Effector CD8-positive, alpha-beta T cell (primary cell): ENCODE results near the gene TAT.
"Not testable (repeated sequence)": the region's sequence is repeated elsewhere in the genome, so short reads cannot be mapped to it uniquely, and the experiment has no call there.

Experiments used
- DNase-seq: peaks from one replicate; lab custom pipeline; 2025; lab: John Stamatoyannopoulos, UW
- total RNA-seq, 4 experiments: gene quantifications; one replicate each; lab custom pipeline; 2026; lab: John Stamatoyannopoulos, UW

TAT gene
- 0 reads per million in 4 experiments for total RNA-seq

DNA sequence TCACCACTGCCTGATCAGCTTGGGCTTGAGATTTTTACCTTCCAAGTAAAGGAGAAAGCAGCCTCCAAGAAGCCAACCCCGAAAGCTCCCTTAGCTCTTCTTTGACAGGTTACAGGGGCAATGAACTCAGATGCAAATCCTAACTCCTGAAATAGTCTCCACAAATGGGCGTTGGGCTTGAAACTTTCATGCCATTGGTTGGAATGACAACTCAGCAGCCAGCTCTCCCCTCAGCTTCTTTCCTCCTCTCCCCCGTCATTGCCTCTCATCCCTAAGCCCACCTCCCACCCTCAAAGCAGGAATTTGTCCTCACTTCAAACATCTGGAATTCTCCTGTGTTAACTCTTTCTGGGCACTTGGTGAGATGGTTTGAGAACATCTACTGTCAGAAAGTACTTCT, at the start of gene TAT:
Gene TAT, minus strand, starts transcription at position 122 of the 400 bp plus-strand sequence. CDS start 677 bp downstream, outside the sequence.
- DNase-seq = no peak

DNA sequence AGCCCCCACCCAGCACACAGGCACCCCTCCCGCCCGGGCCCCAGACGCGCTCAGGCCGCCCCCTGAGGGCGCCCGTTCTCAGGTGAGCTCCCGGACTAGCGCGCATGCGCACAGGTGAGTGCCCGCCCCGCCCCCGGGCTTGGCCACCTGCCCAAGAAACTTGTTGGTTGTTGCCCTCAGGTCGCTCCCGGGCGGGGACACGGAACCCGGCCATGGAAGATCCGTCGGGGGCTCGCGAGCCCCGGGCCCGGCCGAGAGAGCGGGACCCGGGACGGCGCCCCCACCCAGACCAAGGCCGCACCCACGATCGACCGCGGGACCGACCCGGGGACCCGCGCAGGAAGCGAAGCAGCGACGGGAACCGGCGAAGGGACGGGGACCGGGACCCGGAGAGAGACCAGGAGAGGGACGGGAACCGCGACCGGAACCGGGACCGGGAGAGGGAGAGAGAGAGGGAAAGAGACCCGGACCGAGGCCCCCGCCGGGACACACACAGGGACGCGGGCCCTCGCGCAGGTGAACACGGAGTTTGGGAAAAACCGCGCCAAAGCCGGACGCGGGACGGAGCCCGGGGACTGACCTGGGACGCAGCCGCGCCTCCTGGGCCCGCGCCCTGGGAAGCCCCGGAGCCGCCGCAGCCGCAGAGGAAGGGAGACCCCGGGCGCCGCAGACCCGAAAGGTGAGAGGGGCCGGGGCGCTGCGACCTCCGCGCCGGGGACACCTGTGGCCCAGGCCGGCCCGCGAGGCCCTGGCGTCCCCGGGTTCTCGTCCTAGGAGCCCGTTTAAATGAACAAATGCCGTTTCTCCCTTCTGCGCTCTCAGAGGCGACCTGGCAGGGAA, 49.3 kb upstream of the TAT start, which contains the start of gene MARVELD3:
Gene MARVELD3, plus strand, starts transcription at position 167 of the 840 bp plus-strand sequence. Its CDS starts 46 bp downstream, at position 213.
- no peak for DNase-seq

DNA sequence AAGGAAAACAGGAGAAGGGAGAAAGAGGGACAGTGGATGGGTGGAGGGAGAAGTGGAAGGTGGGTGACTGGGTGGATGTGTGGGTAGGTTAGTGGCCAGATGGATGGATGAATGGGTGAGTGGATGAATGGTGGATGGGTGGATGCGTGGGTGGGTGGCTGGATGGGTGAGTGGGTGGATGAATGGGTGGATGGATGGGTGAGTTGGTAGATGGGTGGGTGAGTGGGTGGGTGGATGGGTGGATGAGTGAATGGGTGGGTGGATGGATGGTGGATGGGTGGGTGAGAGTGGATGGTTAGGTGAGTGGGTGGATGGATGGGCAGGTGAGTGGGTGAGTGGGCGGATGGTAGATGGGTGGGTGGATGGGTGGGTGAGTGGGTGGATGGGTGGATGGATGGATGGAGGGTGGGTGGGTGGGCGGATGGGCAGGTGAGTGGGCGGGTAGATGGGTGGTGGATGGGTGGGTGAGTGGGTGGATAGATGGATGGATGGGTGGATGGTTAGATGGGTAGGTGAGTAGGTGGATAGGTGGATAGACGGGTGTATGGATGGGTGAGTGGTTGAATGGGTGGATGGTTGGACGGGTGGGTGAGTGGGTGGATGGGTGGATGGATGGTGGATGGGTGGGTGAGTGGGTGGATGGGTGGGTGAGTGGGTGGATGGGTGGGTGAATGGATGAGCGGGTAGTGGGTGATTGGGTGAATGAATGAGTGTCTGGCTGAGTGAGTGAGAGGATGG, 48.4 kb upstream of the TAT start:
- DNase-seq = no peak

DNA sequence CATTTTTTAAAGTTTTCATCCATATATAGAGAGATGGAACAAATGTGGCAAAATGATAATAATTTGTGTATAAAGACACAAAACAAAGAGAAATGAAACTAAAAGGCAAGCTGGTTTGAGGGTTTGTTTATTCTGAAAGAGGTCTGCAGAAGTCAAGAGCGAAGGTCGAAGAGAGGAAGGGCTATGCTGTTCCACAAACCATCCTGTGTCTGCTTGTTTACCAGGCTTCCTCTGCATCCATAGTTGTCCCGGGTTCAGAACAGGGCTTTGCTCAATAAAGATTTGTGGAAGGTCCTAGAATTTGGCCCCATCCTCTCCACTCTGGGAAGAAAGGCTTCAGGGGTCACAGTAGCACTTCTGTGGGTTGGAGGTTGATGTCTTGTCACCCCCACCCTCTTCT, 46.7 kb upstream of the TAT start:
- DNase-seq = no peak

DNA sequence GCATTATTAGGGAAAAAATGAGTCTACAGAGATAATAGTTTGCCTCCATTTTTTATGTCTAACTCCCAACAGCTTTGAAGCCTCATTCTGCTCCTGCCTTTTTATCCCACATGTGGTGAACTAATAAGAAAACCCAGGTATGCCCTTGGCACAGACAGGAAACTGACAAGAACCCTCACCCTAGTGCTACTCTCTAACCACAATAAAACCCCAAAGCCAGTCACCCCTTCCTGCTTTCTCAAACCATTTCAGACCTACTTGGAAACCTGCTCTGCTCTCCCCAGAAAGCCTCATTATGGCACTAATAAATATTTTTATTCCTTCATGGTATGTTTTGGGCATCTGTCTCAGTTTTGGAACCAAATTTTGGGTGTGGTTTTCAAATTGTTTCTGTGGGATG, 45.2 kb upstream of the TAT start:
- DNase-seq = no peak

DNA sequence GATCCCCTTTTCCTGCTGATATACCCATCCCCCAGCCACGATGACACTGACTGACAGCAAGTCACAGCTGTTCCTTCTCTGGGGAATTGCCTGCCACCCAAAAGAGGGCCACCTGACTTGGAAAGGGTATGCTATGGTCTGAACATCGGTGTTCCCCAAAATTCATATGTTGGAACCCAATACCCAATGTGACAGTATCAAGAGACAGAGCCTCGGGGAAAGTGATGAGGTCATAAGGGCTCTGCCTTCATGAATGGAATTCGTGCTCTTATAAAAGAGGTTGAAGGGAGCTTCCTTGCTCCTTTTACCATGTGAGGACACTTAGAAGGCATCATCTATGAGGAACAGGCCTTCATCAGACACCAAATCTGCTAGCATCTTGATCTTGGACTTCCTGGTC, 41.5 kb upstream of the TAT start:
- no peak for DNase-seq

DNA sequence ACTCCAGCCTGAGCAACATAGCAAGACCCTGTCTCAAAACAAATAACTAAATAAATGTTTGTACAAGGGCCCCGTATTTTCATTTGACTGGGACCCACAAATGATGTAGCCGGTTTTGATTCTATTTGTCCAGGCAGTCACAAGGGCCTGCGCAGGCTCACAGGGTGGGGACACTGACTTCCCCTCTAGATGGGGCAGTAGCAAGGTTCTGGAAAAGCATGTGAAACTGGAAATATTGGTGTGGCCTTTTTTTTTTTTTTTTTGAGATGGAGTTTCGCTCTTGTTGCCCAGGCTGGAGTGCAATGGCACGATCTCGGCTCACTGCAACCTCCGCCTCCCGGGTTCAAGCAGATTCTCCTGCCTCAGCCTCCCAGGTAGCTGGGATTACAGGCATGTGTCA, 38.1 kb upstream of the TAT start:
- DNase-seq = not testable (repeated sequence)

DNA sequence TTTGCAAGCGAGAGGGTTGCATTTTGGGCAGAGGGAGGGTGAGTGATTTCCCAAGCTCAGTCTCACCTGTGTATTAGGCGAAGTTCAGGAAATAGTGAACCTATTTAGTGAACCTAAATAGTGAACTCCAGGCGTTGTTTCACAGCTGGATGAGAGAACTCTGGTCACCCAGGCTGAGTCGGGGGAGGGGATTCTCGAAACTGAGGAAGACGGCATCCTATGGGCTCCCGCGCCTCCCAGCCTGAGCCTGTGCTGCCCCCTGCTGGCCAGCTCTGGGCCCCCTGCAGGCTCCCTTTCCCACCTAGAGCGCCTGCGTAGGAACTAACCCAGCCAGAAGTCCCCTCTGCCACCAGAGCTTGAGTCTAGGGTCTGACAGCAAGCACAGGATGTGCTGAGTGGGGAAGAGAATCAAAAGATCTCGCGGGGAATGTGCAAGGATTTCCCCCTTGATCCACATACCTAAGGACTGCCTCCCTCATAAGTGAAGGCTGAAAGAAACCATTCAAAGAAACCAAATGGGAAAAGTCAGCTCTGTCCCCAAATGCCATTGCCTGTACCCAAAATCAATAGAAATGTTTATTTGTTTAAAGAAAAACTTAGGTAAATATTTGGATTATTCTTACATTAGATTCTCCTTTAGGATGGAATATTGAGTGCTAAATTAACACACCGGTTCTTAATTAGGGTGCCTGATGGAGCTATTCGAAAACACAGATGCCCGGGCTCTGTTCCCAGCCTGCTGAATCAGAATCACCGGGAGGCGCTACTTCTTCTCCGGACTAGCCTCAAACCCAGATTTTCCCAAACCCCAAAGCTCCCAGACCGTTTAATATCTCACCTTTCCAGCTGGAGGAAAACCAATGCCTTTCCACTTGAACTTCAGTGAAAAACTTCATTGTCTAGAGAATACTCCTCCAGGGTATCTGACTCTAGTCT, 34.3 kb upstream of the TAT start:
- DNase-seq = peak; percentile 63

DNA sequence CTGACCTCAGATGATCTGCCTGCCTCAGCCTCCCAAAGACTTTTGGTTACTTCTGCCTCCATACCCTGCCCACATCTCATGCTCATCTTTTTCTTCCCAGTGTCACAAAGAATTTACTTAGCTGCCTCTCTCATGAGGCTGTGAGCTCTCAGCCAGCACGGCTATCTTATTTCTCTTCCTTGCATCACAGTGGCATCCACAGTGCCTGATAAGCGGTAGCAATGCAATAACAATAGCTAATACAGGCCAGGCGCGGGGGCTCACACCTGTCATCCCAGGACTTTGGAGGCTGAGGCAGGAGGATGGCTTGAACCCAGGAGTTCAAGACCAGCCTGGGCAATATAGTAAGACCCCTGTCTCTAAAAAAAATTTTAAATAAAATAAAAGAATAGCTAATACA, 33.6 kb upstream of the TAT start:
- no peak for DNase-seq

DNA sequence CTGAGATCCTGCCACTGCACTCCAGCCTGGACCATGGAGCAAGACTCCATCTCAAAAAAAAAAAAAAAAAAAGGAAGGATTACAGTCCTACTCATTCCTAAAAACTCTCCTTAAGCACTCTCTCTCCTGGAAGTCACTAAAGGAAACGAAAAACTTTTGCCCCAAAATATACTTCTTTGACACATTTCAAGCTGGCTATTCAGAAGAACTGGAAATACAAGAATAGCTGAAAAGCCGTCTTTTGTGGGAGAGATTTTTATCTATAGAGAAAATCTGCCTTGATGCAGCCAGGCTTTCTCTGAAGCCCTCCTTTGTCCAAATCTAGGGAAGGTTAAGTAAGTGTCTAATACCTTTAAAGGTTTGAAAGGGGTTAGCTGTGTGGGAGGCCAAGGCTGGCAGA, 32.2 kb upstream of the TAT start:
- no peak for DNase-seq

DNA sequence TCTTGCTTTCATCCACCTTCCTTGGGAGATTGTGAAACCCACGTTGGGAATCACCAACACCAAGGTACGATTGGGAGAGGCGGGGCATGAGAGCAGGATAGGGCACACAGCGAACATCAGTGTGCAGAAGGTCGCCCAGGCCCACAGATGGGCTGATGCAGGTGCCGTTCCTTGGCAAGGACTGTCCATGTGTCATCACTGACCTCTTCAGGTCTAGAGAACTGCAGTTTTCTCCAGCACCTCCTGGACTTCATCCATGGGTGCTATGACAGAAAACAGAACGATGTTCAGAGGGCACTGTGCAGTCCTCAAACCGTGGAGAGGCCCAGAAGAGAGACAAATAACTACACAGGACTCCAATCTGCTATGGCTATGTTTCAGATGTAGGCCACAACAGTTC, 23.9 kb upstream of the TAT start:
- no peak for DNase-seq

DNA sequence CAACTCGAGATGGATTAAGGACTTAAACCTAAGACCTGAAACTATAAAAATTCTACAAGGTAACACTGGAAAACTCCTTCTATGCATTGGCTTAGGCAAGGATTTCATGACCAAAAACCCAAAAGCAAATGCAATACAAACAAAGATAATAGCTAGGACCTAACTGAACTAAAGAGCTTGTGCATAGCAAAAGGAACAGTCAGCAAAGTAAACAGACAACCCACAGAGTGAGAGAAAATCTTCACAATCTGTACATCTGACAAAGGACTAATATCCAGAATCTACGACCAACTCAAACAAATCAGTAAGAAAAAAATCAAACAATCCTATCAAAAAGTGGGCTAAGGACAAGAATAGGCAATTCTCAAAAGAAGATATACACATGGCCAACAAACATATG, 21.5 kb upstream of the TAT start:
- DNase-seq = not testable (repeated sequence)

DNA sequence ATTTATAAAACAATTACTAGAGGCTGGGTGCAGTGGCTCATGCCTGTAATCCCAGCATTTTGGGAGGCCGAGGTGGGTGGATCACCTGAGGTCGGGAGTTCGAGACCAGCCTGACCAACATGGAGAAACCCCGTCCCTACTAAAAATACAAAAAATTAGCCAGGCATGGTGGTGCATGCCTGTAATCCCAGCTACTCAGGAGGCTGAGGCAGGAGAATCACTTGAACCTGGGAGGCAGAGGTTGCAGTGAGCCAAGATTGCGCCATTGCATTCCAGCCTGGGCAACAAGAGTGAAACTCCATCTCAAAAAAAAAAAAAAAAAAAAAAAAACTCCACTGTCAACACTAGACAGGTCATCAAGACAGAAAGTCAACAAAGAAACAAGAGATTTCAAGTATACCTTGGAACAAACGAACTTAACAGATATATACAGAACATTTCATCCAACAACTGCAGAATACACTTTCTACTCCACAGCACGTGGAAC, 18.5 kb upstream of the TAT start:
- not testable (repeated sequence) for DNase-seq

DNA sequence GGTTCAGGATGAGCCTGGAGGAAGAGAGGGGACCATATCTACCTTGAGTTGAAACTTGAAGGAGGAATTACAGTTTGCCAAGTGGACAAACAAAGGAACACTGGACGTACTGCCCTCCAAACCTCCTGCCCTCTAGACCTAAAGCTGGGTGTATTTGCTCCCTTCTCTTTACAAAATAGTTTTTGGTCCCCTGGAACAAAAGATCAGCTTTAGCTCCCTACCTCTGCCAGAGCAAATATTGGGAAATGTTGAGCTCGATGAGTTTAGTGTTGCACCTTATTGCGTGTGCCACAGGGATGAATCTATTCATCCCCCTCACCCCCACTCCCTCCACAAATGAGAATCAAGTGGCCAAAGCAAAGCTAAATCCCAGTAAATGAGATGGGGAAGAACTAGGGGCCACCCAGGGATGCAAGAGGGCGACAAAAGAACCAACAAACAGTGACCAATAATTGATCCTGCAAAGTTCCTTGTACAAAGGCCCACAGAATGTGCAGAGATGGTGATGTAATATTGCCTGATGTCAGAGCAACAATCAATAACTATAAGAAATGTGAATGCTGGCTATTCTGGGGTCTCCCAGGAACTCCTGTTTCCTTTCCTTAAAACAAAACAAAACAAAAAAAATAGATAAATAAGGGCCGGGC, 17.2 kb upstream of the TAT start:
- no peak for DNase-seq

DNA sequence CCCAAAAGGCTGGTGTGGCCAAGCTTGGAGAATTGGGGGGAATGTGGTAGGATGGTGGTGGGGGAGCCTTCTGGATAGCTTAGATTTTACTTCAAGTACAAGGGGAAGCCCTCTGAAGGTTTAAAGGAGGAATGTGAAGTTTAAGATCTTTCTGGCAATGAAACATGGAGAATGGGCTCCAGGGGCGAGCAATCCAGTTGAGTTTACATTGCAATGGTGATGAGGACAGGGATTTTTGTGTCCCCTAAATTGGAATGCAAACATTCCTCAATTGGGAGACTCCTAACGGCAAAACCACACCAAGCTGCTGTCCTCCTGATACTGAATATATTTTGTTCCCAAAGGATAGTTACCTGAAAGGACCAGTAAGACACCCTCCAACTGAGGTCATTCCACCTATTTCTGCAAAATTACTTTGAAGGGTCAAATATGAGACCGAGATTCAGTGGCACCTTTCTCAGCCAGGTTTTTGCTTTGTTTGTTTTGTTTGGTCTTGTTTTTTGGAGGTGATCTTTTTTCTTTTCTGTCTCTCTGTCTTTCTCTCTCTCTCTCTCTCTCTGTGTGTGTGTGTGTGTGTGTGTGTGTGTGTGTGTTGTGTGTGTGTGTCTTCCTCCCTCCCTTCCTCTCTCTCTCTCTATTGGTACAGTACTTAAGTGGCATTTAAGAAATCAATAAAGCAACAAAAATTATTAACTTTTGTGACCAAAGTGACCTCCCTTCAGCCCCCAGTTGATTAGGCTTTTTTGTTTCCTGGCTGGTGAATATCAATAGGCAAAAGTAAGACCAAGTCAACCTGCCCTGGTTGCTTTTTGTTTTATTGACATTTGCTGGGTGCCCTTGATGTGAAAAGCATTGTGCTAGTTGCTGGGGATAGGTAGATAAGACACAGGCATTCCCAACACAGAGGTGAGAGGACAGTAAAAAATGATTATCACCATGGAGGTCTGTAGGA, 16.4 kb upstream of the TAT start:
- no peak for DNase-seq

DNA sequence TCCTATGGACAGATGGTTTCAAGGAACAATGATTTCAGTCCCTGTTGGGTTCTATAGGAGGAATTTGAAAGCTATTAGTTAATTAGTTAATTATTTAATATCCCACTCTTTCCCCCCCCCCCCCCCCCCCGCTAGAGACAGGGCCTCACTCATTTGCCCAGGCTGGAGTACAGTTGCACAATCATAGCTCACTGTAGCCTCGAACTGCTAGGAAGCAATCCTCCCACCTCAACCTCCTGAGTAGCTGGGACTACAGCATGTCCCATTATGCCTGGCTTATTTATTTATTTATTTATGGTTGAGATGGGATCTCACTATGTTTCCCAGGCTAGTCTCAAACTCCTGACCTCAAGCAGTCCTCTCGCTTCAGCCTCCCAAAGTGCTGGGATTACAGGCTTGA, 15.0 kb upstream of the TAT start:
- no peak for DNase-seq

DNA sequence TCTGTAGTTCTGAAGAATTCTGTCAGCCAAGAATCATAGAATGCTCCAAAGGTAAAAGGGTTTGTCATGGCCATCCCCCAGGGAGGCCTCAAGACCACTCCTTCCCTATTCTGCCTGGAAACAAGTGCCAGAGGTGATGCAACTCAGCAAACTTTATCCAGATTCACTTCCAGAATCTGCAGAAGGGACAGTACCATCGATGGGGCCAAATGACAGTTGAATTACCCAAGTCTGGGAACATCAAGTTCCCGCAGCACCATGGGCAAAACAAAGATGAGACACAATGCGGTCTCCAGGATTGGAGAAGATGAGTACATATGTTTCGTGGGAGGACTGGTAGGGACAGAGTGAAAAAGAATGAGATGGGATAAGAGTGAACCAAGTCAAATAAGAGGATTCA, 13.7 kb upstream of the TAT start:
- no peak for DNase-seq

DNA sequence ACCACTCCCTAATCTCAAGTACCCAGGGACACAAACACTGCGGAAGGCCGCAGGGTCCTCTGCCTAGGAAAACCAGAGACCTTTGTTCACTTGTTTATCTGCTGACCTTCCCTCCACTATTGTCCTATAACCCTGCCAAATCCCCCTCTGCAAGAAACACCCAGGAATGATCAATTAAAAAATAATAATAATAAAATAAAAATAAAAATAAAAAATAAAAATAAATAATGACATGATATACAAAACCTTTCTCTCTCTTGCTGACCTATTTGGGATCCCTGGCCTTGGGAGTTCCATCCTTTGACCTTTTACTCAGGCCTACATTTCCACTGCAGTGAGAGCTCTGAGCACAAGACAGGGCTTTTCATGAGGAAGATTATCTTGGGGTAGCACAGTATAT, 13.2 kb upstream of the TAT start:
- not testable (repeated sequence) for DNase-seq

DNA sequence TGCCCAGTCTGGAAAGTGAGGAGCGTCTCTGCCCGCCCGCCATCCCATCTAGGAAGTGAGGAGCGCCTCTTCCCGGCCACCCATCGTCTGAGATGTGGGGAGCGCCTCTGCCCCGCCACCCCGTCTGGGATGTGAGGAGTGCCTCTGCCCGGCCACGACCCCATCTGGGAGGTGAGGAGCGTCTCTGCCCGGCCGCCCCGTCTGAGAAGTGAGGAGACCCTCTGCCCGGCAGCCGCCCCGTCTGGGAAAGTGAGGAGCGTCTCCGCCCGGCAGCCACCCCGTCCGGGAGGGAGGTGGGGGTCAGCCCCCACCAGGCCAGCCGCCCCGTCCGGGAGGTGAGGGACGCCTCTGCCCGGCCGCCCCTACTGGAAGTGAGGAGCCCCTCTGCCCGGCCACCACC, 12.4 kb upstream of the TAT start:
- not testable (repeated sequence) for DNase-seq

DNA sequence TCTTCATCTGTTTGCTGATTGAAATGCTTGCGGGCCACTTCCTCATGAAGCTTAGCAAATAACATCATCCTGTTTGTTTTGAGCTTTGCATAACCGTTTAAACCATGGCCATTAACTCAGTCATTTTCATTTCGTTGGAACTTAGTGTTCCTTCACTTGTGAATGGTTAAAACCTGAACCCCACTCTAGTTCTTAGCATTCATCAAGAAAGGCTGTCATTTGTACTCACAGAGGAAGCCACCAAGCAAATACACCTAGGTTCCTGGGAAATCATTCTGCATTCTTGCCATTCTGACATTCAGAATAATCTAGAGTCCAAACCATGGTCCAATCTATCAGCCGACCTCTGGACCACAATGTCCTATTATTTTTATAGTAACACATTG, 8.4 kb upstream of the TAT start:
- DNase-seq = no peak
